ENCODE measurements around the gene RNF220.

DNA sequence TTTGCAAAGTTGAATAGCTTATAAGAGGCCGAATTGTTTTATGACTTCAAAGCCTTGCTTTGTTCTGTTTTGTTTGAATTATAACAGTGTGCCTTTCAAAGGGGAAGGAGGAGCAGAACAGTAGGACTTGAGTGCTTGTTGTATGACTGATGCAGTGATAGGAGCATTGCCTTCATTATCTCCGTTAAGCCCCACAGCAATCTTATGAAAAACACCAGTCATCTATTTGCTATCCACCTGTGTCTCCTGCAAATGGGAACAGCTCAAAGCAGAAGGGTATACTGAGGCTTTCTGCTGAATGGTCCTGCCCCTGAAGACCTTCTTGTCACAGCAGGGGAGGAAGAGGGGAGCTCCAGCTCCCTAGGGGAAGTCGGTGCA, 127.5 kb downstream of the RNF220 start:
- TF ChIP-seq, protein P1, sequence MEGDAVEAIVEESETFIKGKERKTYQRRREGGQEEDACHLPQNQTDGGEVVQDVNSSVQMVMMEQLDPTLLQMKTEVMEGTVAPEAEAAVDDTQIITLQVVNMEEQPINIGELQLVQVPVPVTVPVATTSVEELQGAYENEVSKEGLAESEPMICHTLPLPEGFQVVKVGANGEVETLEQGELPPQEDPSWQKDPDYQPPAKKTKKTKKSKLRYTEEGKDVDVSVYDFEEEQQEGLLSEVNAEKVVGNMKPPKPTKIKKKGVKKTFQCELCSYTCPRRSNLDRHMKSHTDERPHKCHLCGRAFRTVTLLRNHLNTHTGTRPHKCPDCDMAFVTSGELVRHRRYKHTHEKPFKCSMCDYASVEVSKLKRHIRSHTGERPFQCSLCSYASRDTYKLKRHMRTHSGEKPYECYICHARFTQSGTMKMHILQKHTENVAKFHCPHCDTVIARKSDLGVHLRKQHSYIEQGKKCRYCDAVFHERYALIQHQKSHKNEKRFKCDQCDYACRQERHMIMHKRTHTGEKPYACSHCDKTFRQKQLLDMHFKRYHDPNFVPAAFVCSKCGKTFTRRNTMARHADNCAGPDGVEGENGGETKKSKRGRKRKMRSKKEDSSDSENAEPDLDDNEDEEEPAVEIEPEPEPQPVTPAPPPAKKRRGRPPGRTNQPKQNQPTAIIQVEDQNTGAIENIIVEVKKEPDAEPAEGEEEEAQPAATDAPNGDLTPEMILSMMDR (IDR thresholded peaks at IDR 0.05; ENCODE audit: extremely low read depth in 1 of 2, insufficient read depth in 1 of 2, low read depth in 1 of 2, low read length in 2 of 2) = no peak
- TF ChIP-seq EZH2 (IDR thresholded peaks at IDR 0.05; ENCODE audit: borderline replicate concordance, low read depth, low read length, severe bottlenecking) = no peak
- TF ChIP-seq POLR2A (IDR thresholded peaks at IDR 0.05; ENCODE audit: low read depth, low read length) = no peak
- TF ChIP-seq POLR2AphosphoS5 (IDR thresholded peaks at IDR 0.05; ENCODE audit: insufficient read depth, low read depth, low read length) = no peak
